Loucy (cell line): ENCODE results near the gene SCEL.

Experiments used
- EZH2phosphoT487 ChIP-seq: fragments of 200-600 bp; IDR thresholded peaks from 2 replicates; pipeline ENCODE4 v1.6.1; 2018; ENCODE audit warnings: antibody characterized with exemption, mild to moderate bottlenecking, moderate library complexity, borderline replicate concordance
- TF ChIP-seq, protein P1 (sequence below): fragments of 200-600 bp; sonication (generic); conservative IDR thresholded peaks from 2 replicates; pipeline ENCODE4 v1.5.1; 2014; ENCODE audit warnings: mild to moderate bottlenecking, antibody characterized with exemption, low read length

DNA sequence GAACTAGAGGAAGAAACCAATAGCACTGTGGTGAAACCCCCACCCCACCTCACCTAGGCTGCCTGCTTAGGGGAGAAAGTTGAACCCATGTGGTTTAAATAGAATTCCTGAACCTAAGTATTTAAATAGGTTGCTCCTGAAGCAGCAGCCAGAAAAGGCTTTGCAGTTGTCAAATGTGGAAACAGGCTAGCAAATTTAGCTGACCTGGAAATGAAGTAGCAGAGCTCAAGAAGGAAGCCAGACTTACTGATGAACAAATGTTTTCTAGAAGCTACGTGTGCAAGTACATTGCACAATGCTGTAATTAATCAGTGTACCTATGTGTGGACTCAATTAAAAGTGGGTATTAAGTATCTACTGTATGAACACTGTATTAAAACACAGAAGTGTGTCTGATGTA, 61.3 kb downstream of the SCEL start:
- TF ChIP-seq, protein P1, sequence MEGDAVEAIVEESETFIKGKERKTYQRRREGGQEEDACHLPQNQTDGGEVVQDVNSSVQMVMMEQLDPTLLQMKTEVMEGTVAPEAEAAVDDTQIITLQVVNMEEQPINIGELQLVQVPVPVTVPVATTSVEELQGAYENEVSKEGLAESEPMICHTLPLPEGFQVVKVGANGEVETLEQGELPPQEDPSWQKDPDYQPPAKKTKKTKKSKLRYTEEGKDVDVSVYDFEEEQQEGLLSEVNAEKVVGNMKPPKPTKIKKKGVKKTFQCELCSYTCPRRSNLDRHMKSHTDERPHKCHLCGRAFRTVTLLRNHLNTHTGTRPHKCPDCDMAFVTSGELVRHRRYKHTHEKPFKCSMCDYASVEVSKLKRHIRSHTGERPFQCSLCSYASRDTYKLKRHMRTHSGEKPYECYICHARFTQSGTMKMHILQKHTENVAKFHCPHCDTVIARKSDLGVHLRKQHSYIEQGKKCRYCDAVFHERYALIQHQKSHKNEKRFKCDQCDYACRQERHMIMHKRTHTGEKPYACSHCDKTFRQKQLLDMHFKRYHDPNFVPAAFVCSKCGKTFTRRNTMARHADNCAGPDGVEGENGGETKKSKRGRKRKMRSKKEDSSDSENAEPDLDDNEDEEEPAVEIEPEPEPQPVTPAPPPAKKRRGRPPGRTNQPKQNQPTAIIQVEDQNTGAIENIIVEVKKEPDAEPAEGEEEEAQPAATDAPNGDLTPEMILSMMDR, result no peak
- no peak for TF ChIP-seq EZH2phosphoT487
